GM21825 (cell line): ENCODE results near the gene ELOVL1.

Experiments used
- ATAC-seq: cut with Tn5 transposase; IDR thresholded peaks from one replicate; pipeline ENCODE4 v1.9.1; 2021; ENCODE audit warnings: mild to moderate bottlenecking, moderate library complexity; ENCODE audit not compliant: unreplicated experiment

ELOVL1 gene

GRCh38 chr1:43331688-43332087 lies 36.1 kb downstream of the ELOVL1 start:
- no peak for ATAC-seq

DNA sequence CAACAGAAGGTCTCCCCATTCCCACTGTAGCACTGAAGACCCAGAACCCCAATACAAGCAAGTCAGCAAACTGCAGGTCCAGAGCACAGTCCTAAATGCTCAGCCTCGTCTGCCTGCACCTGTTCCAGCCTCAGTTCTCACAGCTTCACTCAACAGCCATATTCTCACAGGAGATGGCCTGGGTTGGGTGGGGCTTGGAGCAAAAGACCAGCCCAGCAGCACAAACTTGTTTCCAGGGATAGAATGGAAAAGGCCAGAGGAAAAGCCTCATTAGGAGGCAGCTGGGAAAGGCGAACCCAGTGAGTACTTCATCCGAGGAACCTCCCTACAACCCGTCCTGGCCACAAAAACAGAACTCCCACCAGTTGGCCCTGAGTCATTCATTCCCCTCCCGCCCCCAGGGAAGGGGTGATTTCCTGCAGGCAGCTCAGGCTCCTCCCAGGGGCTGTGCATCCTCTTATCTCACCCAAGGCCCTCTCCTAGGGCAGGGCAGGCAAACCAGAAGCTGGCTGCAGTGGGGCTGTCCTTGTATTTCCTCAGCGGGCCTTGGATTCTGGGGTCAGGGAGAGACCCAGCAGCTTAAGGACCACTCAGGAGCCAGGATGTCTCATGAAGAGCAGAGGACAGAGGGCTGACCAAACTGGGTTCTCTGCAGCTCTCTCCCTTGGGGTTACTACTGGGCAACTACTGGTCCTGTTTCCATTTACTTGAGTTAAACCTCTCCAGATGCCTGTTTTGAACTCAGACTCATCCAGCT lies 37.6 kb downstream of the ELOVL1 start:
- ATAC-seq: no peak

DNA sequence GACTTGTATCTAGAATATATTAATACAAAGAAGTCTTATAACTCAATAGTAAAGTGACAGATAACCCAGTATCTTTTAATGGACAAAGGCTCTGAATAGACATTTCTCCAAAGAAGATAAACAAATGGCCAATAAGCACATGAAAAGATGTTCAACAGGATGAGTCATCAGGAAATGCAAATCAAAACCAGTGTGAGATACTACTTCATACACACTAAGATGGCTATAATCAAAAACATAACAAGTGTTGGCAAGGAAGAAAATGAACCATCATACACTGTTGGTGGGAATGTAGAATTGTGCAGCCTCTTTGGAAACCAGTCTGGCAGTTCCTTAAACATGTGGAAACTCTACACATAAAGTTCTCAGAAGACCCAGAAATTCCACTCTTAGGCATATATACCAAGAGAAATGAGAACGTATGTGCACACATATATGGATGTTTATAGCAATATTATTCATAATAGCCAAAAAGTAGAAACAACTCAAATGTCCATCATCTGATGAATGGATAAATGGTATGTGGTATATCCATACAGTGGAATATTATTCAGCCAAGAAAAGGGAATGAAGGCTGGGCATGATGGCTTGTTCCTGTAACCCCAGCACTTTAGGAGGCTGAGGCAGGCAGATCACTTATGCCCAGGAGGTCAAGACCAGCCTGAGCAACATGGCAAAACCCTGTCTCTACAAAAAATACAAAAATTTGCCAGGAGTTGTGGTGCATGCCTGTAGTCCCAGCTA lies 40.1 kb downstream of the ELOVL1 start:
- no peak for ATAC-seq

- no peak for ATAC-seq
These were observed 42.4 kb downstream of the ELOVL1 start for GRCh38 chr1:43325381-43325780.

GRCh38 chr1:43324810-43325209 lies 43.0 kb downstream of the ELOVL1 start:
- no peak for ATAC-seq

- ATAC-seq: no peak
These were observed 45.3 kb downstream of the ELOVL1 start for GRCh38 chr1:43322506-43322905.

DNA sequence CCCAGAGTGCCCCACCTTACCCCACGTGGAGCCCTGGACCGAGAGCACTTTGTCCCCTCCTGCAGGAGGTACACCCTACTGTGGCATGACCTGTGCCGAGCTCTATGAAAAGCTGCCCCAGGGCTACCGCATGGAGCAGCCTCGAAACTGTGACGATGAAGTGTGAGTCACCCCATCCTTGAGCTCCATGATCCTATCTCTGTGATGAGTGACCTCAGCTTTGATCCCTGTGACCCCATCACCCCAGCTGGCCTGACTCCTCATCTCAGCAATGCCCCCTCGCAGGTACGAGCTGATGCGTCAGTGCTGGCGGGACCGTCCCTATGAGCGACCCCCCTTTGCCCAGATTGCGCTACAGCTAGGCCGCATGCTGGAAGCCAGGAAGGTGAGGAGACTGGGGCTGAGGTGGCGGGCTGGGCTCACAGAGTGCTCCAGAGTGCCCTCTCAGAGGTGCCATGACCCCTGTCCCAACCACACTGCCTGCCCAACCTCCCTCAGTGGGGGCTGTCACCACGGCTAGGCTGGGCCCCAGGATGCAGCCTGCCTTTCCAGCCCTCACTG lies 46.4 kb downstream of the ELOVL1 start:
- no peak for ATAC-seq

DNA sequence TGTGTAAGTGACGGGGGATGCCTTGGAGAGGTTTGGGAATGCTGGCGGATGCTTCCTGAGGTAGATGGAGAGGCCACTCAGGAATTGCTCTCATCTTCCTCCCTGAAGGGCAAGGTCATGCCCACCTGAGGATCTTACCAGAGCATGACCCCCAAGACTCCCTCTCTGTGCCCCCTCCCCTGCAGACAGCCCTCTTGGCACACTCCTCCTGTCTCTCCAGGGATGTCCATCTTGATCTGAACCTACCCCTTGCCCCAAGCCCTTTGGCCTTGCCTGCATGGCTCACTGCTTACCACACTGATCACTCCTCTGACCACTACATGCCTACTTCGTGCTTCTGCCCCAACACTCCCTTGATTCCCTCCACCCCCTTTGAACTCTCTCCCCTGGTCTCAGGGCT lies 48.0 kb downstream of the ELOVL1 start:
- ATAC-seq: no peak

DNA sequence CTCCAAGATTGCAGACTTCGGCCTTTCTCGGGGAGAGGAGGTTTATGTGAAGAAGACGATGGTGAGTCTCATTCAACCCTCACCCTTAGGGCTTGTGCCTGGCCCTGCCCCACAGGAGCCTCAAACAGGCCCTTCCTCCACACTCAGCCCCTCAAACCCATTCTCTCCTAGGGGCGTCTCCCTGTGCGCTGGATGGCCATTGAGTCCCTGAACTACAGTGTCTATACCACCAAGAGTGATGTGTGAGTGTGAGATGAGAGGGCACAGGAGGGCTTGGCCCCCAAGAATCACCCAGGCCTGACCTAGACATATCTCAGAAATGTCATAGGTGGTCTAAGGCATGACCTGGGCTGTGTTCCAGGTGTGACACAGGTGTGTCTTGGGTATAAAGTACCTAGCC lies 48.5 kb downstream of the ELOVL1 start:
- no peak for ATAC-seq

DNA sequence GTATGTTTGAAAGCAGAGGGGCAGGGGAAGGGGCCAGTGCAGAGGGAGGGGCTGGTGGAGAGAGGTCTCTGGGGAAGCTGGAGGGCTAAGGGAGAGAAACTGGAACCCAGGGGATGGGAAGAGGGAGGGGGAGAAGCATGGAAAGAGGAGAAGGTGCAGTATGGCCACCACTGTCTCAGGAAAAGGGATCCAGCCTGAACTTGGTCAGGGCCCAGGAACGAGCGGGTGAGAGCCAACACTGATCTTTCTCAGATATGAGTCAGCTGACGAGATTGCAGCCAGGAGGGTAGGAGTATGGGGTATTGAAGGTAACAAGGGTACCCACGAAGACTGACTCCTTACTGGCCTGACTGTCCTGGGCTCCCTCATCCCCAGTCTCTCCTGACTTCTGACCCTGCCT lies 49.0 kb downstream of the ELOVL1 start:
- no peak for ATAC-seq

DNA sequence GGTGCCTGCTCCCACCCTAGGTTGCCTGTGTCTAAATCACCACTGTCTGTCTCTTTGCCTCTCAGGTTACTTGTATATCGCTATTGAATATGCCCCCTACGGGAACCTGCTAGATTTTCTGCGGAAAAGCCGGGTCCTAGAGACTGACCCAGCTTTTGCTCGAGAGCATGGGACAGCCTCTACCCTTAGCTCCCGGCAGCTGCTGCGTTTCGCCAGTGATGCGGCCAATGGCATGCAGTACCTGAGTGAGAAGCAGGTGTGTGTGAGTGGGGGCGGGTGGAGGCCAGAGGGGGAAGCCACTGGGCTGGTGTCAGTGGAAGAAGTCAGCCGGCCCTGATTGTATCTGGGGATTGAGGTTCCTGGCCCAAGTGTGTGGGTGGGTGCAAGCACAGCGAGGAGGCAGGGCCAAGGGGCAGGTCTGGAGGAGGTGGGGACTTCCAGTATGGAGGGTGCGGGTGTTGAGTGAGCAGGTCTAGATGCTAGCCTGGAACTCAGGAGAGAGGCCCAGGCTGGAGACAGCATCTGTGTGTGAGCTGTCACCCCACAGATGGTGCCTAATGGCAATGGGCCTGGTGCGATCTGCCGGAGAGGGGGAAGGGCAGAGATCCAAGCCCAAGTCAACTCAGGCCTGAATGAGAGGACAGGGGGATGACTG lies 49.9 kb downstream of the ELOVL1 start:
- ATAC-seq: no peak

DNA sequence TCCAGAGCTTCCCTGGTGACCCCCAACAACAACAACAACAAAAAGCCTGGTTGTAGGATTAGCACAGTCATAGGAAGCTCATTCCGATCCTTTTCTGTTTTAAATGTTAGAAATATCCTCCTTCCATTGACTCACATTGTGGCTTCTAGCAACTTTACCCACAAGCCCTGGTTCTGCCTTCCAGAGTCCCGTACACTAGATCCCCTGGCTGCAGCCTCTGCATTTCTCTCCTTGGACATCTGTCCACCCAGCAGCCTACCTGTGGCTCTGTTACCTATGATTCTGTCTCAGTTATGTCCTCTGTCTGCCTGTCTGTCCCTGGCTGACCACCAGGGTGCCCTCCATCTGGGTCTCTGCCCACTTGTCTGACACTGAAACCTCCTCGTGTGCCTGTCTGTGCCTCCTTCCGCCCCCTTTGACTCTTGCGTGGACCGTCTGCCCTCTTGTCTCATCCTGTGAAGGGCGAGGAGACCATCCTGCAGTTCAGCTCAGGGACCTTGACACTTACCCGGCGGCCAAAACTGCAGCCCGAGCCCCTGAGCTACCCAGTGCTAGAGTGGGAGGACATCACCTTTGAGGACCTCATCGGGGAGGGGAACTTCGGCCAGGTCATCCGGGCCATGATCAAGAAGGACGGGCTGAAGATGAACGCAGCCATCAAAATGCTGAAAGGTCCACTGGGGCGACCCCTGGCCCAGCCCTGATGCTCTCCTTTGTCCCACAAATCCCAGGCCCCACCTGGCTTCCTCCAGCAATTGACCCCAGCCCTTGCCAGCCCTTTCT lies 50.9 kb downstream of the ELOVL1 start:
- ATAC-seq: no peak

DNA sequence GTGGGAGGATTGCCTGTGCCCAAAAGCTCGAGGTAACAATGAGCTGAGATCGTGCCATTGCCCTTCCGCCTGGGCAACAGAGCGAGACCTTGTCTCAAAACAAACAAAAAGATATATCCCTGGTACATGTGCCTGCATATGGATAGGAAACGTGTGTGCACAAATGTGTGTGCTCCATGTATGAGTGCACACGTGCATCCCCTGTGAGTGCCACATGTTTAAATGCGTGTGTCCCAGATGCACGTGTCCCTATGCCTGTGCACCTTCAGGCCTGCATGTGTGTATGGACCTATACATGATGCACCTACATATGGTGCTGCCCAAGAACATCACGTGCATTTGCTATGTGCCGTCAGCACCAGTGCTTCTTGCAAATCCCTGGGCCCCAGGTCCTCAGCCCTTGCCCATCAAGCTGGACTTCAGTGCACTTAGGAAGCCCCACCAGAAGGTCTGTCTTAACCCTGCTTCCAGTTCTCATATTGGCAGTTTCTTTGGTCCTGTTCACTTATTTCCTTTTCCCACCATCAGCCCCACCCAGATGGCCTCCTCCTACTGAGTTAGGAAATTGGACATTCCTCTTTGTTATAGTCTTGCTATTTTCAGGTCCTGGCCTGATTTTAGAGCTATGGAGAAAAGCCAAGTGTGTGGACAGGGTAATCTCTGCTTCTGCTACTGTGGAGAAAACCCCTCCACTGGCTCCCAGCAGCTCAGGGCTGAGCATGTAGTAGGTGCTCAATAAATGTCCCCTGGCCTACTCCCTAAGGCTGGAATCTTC lies 51.7 kb downstream of the ELOVL1 start:
- ATAC-seq: no peak

DNA sequence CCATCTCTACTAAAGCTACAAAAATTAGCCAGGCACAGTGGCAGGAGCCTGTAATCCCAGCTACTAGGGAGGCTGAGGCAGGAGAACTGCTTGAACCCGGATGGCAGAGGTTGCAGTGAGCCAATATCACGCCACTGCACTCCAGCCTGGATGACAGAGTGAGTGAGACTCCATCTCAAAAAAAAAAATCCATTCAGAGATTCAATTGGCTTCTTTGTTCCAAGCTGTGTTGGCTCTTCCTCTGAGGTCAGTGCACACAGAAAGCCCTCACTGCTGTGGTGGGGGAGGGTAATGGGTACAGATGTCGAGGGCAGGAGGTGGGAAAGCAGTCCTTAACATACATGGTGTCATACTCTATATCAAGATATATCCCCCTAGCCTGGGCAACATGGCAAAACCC lies 52.3 kb downstream of the ELOVL1 start:
- no peak for ATAC-seq

GRCh38 chr1:43314233-43314632 lies 53.6 kb downstream of the ELOVL1 start:
- ATAC-seq: no peak

GRCh38 chr1:43313771-43314170 lies 54.0 kb downstream of the ELOVL1 start:
- ATAC-seq: no peak
